Type B pancreatic cell (in vitro differentiated cells): ENCODE data around the gene NTRK2. TPM values are rescaled to one million over a fixed set of nuclear protein-coding genes. Genes with fewer than 3 reads are reported as not detected.

ENCODE experiments used
- DNase-seq: peaks from one replicate; pipeline ENCODE4 v3.0.0; 2021; ENCODE audit warnings: mixed read lengths; ENCODE audit not compliant: unreplicated experiment; ENCODE audit errors: extremely low spot score
- H3K27ac Mint-ChIP-seq: 2 replicates; pipeline ENCODE4 v1.8.0; 2021; ENCODE audit warnings: mild to moderate bottlenecking, mixed read lengths
- H3K27me3 Mint-ChIP-seq: 2 replicates; pipeline ENCODE4 v1.8.0; 2021; ENCODE audit warnings: mixed read lengths
- H3K36me3 Mint-ChIP-seq: 2 replicates; pipeline ENCODE4 v1.8.0; 2021; ENCODE audit warnings: mixed read lengths
- H3K4me1 Mint-ChIP-seq: one replicate; pipeline ENCODE4 v1.8.0; 2021; ENCODE audit warnings: mixed read lengths; ENCODE audit not compliant: unreplicated experiment
- H3K4me3 Mint-ChIP-seq: 2 replicates; pipeline ENCODE4 v1.8.0; 2021; ENCODE audit warnings: mild to moderate bottlenecking, mixed read lengths
- H3K9me3 Mint-ChIP-seq: 2 replicates; pipeline ENCODE4 v1.8.0; 2021; ENCODE audit warnings: mixed read lengths
- CTCF ChIP-seq: fragments of 200-600 bp; sonication (generic); conservative IDR thresholded peaks from 2 replicates; pipeline ENCODE4 v1.5.0; 2021; ENCODE audit warnings: antibody characterized with exemption, mild to moderate bottlenecking
- total RNA-seq: library from RNA; stranded (reverse); gene quantifications from 2 replicates; pipeline ENCODE4 v1.2.1, GENCODE V29; 2021; ENCODE audit warnings: low replicate concordance

NTRK2 gene
- total RNA-seq, 1 donor from 2014 or later, result 122 TPM

- Mint-ChIP-seq H3K4me1 (peaks cover 11% of the 10 kb centered on the region), H3K27ac (no peak overlapping the region), H3K36me3 (peaks cover 8% of the 10 kb centered on the region), H3K4me3 (no peak overlapping the region), H3K27me3 (peaks cover 4% of the 10 kb centered on the region), H3K9me3 (no peaks in the 10 kb centered on the region)
- no peak for DNase-seq
- no peak for TF ChIP-seq CTCF
These were observed 158.5 kb downstream of the NTRK2 start for GRCh38 chr9:84828046-84828445.

GRCh38 chr9:84829471-84829870, 159.9 kb downstream of the NTRK2 start:
- H3K27ac Mint-ChIP-seq, result no peak overlapping the region
- TF ChIP-seq CTCF, result no peak
- no peaks in the 10 kb centered on the region for H3K9me3 Mint-ChIP-seq
- H3K27me3 Mint-ChIP-seq, result peaks cover 7% of the 10 kb centered on the region
- peaks cover 11% of the 10 kb centered on the region for H3K4me1 Mint-ChIP-seq
- DNase-seq, result no peak
- H3K4me3 Mint-ChIP-seq, result no peak overlapping the region
- H3K36me3 Mint-ChIP-seq, result peaks cover 4% of the 10 kb centered on the region

GRCh38 chr9:84829997-84830696, 160.6 kb downstream of the NTRK2 start:
- no peak for TF ChIP-seq CTCF
- Mint-ChIP-seq H3K27ac (no peak overlapping the region), H3K36me3 (peaks cover 4% of the 10 kb centered on the region), H3K4me3 (no peak overlapping the region), H3K27me3 (peaks cover 7% of the 10 kb centered on the region), H3K4me1 (peaks cover 11% of the 10 kb centered on the region), H3K9me3 (no peaks in the 10 kb centered on the region)
- DNase-seq, result no peak

- no peak overlapping the region for H3K27ac Mint-ChIP-seq
- TF ChIP-seq CTCF, result no peak
- H3K27me3 Mint-ChIP-seq, result peaks cover 7% of the 10 kb centered on the region
- H3K4me3 Mint-ChIP-seq, result no peak overlapping the region
- DNase-seq, result no peak
- no peaks in the 10 kb centered on the region for H3K9me3 Mint-ChIP-seq
- H3K4me1 Mint-ChIP-seq, result peaks cover 11% of the 10 kb centered on the region
- H3K36me3 Mint-ChIP-seq, result peaks cover 4% of the 10 kb centered on the region
These were observed 161.8 kb downstream of the NTRK2 start for GRCh38 chr9:84831377-84831776.

- no peaks in the 10 kb centered on the region for H3K36me3 Mint-ChIP-seq
- no peak overlapping the region for H3K27ac Mint-ChIP-seq
- DNase-seq, result no peak
- TF ChIP-seq CTCF, result no peak
- peaks cover 7% of the 10 kb centered on the region for H3K4me1 Mint-ChIP-seq
- H3K9me3 Mint-ChIP-seq, result no peaks in the 10 kb centered on the region
- H3K27me3 Mint-ChIP-seq, result peaks cover 3% of the 10 kb centered on the region
- no peak overlapping the region for H3K4me3 Mint-ChIP-seq
These were observed 162.9 kb downstream of the NTRK2 start for GRCh38 chr9:84832453-84832852.
